GM12878 (cell line): ENCODE results near the gene MTMR6. TPM values are rescaled to one million over a fixed set of nuclear protein-coding genes. Genes with fewer than 3 reads are reported as not detected.

ENCODE experiments used
- ATF7 ChIP-seq: fragments of 450-650 bp; IDR thresholded peaks from 2 replicates; pipeline ENCODE4 v1.6.1; 2016; ENCODE audit warnings: low read depth, mild to moderate bottlenecking
- BCL11A ChIP-seq: IDR thresholded peaks from 2 replicates; pipeline ENCODE4 v1.6.1; 2011; ENCODE audit warnings: low read depth, low read length
- CBFB ChIP-seq: IDR thresholded peaks from 2 replicates; pipeline ENCODE4 v1.6.1; 2016; ENCODE audit warnings: antibody characterized with exemption, low read depth
- ELK1 ChIP-seq: IDR thresholded peaks from 2 replicates; pipeline ENCODE4 v1.6.1; 2012; ENCODE audit warnings: low read depth, low read length, improper control_type of control experiment
- EZH2 ChIP-seq: IDR thresholded peaks from 2 replicates; pipeline ENCODE4 v1.6.1; 2012; ENCODE audit warnings: low read depth, mild to moderate bottlenecking, control low read depth, inconsistent platforms, low read length, borderline replicate concordance; ENCODE audit not compliant: control insufficient read depth
- FOXK2 ChIP-seq: fragments of 450-650 bp; IDR thresholded peaks from 2 replicates; pipeline ENCODE4 v1.6.1; 2017; ENCODE audit warnings: mild to moderate bottlenecking, moderate library complexity
- GATAD2B ChIP-seq: fragments of 450-650 bp; conservative IDR thresholded peaks from 2 replicates; pipeline ENCODE4 v1.6.1; 2017; ENCODE audit warnings: low read depth, mild to moderate bottlenecking, moderate library complexity
- HDAC6 ChIP-seq: fragments of 200-600 bp; sonication (generic); IDR thresholded peaks from one replicate; pipeline ENCODE4 v1.8.0; 2017; ENCODE audit warnings: antibody characterized with exemption; ENCODE audit not compliant: unreplicated experiment
- IKZF1 ChIP-seq: fragments of 450-650 bp; conservative IDR thresholded peaks from 2 replicates; pipeline ENCODE4 v1.6.1; 2017; ENCODE audit warnings: antibody characterized with exemption, mild to moderate bottlenecking
- IKZF2 ChIP-seq, 2 experiments: fragments of 450-650 bp; IDR thresholded peaks; 2 replicates each; pipeline ENCODE4 v1.6.1; 2017; ENCODE audit warnings: mild to moderate bottlenecking in 2 of 2, moderate library complexity in 2 of 2
- JUNB ChIP-seq: IDR thresholded peaks from 2 replicates; pipeline ENCODE4 v1.6.1; 2016; ENCODE audit warnings: antibody characterized with exemption, mild to moderate bottlenecking
- KAT2A ChIP-seq: conservative IDR thresholded peaks from 2 replicates; pipeline ENCODE4 v1.6.1; 2011; ENCODE audit warnings: low read depth, low read length; ENCODE audit not compliant: control insufficient read depth
- NBN ChIP-seq: fragments of 450-650 bp; IDR thresholded peaks from 2 replicates; pipeline ENCODE4 v1.6.1; 2016
- NFIC ChIP-seq: IDR thresholded peaks from 2 replicates; pipeline ENCODE4 v1.6.1; 2012; ENCODE audit warnings: low read depth, mild to moderate bottlenecking, inconsistent platforms, low read length, moderate library complexity
- NR2C1 ChIP-seq: fragments of 450-650 bp; IDR thresholded peaks from 2 replicates; pipeline ENCODE4 v1.6.1; 2017; ENCODE audit warnings: antibody characterized with exemption, mild to moderate bottlenecking, moderate library complexity
- NR2C2 ChIP-seq: IDR thresholded peaks from 2 replicates; pipeline ENCODE4 v1.6.1; 2011; ENCODE audit warnings: borderline replicate concordance, low read depth; ENCODE audit not compliant: control insufficient read depth, insufficient read length
- PBX3 ChIP-seq: IDR thresholded peaks from 2 replicates; pipeline ENCODE4 v1.6.1; 2011; ENCODE audit warnings: mild to moderate bottlenecking, low read depth, low read length, moderate library complexity; ENCODE audit not compliant: insufficient replicate concordance
- PKNOX1 ChIP-seq: fragments of 450-650 bp; IDR thresholded peaks from 2 replicates; pipeline ENCODE4 v1.6.1; 2016; ENCODE audit warnings: mild to moderate bottlenecking
- PML ChIP-seq: IDR thresholded peaks from 2 replicates; pipeline ENCODE4 v1.6.1; 2012; ENCODE audit warnings: low read length, inconsistent platforms
- SIX5 ChIP-seq: IDR thresholded peaks from 2 replicates; pipeline ENCODE4 v1.6.1; 2011; ENCODE audit warnings: mild to moderate bottlenecking, low read depth, low read length, moderate library complexity; ENCODE audit not compliant: severe bottlenecking
- SUPT20H ChIP-seq: IDR thresholded peaks from 2 replicates; pipeline ENCODE4 v1.6.1; 2011; ENCODE audit warnings: low read depth, mild to moderate bottlenecking, low read length, moderate library complexity, borderline replicate concordance; ENCODE audit not compliant: control insufficient read depth
- TCF3 ChIP-seq: IDR thresholded peaks from 2 replicates; pipeline ENCODE4 v1.6.1; 2012; ENCODE audit warnings: low read depth, mild to moderate bottlenecking, low read length, borderline replicate concordance; ENCODE audit not compliant: insufficient read depth
- ZBTB40 ChIP-seq: fragments of 450-650 bp; IDR thresholded peaks from 2 replicates; pipeline ENCODE4 v1.6.1; 2016; ENCODE audit warnings: mild to moderate bottlenecking, moderate library complexity, borderline replicate concordance
- polyA plus RNA-seq, 11 experiments: library from polyadenylated mRNA; depleted of rRNA in 4 of 11; unstranded in 6 of 11; stranded (reverse) in 5 of 11; fragments of >200 nt; fragmentation: Nextera tagmentation in 4 of 11; fragmentation: Illumina TruSeq in 1 of 11; extraction: Ambion mirVana in 4 of 11; extraction: Trizol in 1 of 11; gene quantifications; 1 replicate in 1 of 11; 2 replicates in 10 of 11; pipeline versions ENCODE4 v1.2.1 to v1.2.3, GENCODE V29; 2011 to 2016; ENCODE audit warnings: inconsistent platforms in 2 of 11, missing spikeins in 2 of 11, low read depth in 1 of 11
- total RNA-seq, 4 experiments: library from RNA; depleted of rRNA in 3 of 4; stranded (reverse); fragments of >200 nt in 3 of 4; fragmentation: Illumina TruSeq in 1 of 4; extraction: Trizol in 1 of 4; gene quantifications; 2 replicates each; pipeline versions ENCODE4 v1.2.1 to v1.2.3, GENCODE V29; 2013 to 2021

The MTMR6 gene
- total and polyA plus RNA-seq, 10 of the 15 experiments (the other 5 are each of a cell fraction or from before 2014, with no cell fraction given): 9.8 to 24.2 (median 16.0) TPM

GRCh38 chr13:25286969-25287961, at the start of gene MTMR6 (continued):
- TF ChIP-seq NR2C2: no peak
- TF ChIP-seq NFIC: no peak
- no peak for TF ChIP-seq FOXK2
- no peak for TF ChIP-seq JUNB
- TF ChIP-seq KAT2A: no peak
- peak; percentile 36; the same call in 1 of the 2 replicates for TF ChIP-seq ATF7
- no peak for TF ChIP-seq CBFB
- peak; percentile 39; the same call in 1 of the 2 replicates for TF ChIP-seq TCF3
- TF ChIP-seq PKNOX1: peak; percentile 57; the same call in 1 of the 2 replicates
- TF ChIP-seq ZBTB40: no peak
- TF ChIP-seq SUPT20H: no peak
- no peak for TF ChIP-seq BCL11A
- TF ChIP-seq PML: peak; percentile 58; the same call in 1 of the 2 replicates
- no peak for TF ChIP-seq SIX5
- TF ChIP-seq HDAC6: no peak
- no peak; the same call in none of the 2 replicates for TF ChIP-seq GATAD2B
- TF ChIP-seq ELK1: no peak
- peak; percentile 1 for TF ChIP-seq PBX3
- peak; percentile 83 for TF ChIP-seq NBN
- no peak for TF ChIP-seq NR2C1
- TF ChIP-seq EZH2: no peak
- peak; percentile 86 for TF ChIP-seq IKZF1
- peak; percentile 28 to 57; a peak in 3 of 4 replicates for TF ChIP-seq IKZF2 (IDR thresholded peaks at IDR 0.05)
